H1 (cell line): ENCODE data around the gene SYK. TPM values are rescaled to one million over a fixed set of nuclear protein-coding genes. Genes with fewer than 3 reads are reported as not detected.

Source experiments
- CTCF ChIA-PET: fragments of 300-600 bp; sonication (Branson Sonifier 250); formaldehyde crosslinking; loops from one replicate; lab custom pipeline; 2021; ENCODE audit not compliant: partially characterized antibody; lab: Charles Lee
- POLR2A ChIA-PET: fragments of 300-600 bp; sonication (Branson Sonifier 250); formaldehyde crosslinking; loops from one replicate; lab custom pipeline; 2021; ENCODE audit warnings: inconsistent platforms; ENCODE audit not compliant: partially characterized antibody; lab: Charles Lee
- DNase-seq, 2 experiments: peaks; one replicate each; pipeline versions ENCODE4 v3.0.0 to v3.0.0-alpha.2; 2010 to 2022; ENCODE audit warnings: low spot score in 2 of 2, low read depth in 1 of 2, mixed read lengths in 1 of 2
- FAIRE-seq: peaks from 2 replicates; lab custom pipeline; 2011; peaks lifted over from hg19 to GRCh38; lab: Jason Lieb, UNC
- H2AFZ ChIP-seq: 2 replicates; pipeline ENCODE4 v1.8.1; 2012; ENCODE audit warnings: low read length, inconsistent platforms
- H2AK5ac ChIP-seq: 2 replicates; pipeline ENCODE4 v1.6.1; 2013; ENCODE audit warnings: low read depth, low read length
- H2BK120ac ChIP-seq: replicated peaks from 2 replicates; pipeline ENCODE3; 2013; ENCODE audit warnings: low read depth, low read length, inconsistent platforms
- H2BK12ac ChIP-seq: 2 replicates; pipeline ENCODE4 v1.6.1; 2013; ENCODE audit warnings: low read depth, low read length
- H2BK15ac ChIP-seq: 2 replicates; pipeline ENCODE4 v1.6.1; 2013; ENCODE audit warnings: low read length
- H2BK20ac ChIP-seq: 2 replicates; pipeline ENCODE4 v1.6.1; 2013; ENCODE audit warnings: low read length
- H2BK5ac ChIP-seq: 2 replicates; pipeline ENCODE4 v1.6.1; 2013; ENCODE audit warnings: low read depth, low read length
- H3K14ac ChIP-seq: 2 replicates; pipeline ENCODE4 v1.6.1; 2013; ENCODE audit warnings: inconsistent platforms; ENCODE audit not compliant: insufficient read length
- H3K18ac ChIP-seq: 2 replicates; pipeline ENCODE4 v1.6.1; 2013; ENCODE audit warnings: low read length; ENCODE audit errors: extremely low read depth
- H3K23ac ChIP-seq: 2 replicates; pipeline ENCODE4 v1.6.1; 2013; ENCODE audit warnings: inconsistent platforms; ENCODE audit not compliant: insufficient read length
- H3K23me2 ChIP-seq: 2 replicates; pipeline ENCODE4 v1.6.1; 2013; ENCODE audit warnings: low read depth, low read length
- H3K27ac ChIP-seq: 2 replicates; pipeline ENCODE4 v1.6.1; 2011; ENCODE audit warnings: low read depth, low read length, inconsistent platforms
- H3K27me3 ChIP-seq, 4 experiments: replicated peaks in 1 of 4; 1 replicate in 1 of 4; 2 replicates in 3 of 4; pipeline versions ENCODE4 v1.6.1 to v1.8.1; 2011 to 2013; ENCODE audit warnings: low read length in 3 of 4, mild to moderate bottlenecking in 3 of 4, inconsistent platforms in 2 of 4, mixed read lengths in 2 of 4, moderate library complexity in 1 of 4; ENCODE audit not compliant: control insufficient read depth in 3 of 4, insufficient read depth in 3 of 4; ENCODE audit errors: extremely low read depth in 1 of 4
- H3K36me3 ChIP-seq, 4 experiments: 2 replicates each; pipeline versions ENCODE4 v1.6.1 to v1.8.1; 2011 to 2013; ENCODE audit warnings: mild to moderate bottlenecking in 4 of 4, low read length in 3 of 4, moderate library complexity in 2 of 4, control low read depth in 1 of 4, inconsistent platforms in 1 of 4; ENCODE audit not compliant: insufficient read depth in 4 of 4, control insufficient read depth in 2 of 4
- H3K4ac ChIP-seq: replicated peaks from 2 replicates; pipeline ENCODE3; 2013; ENCODE audit warnings: low read length, low read depth, mixed read lengths, inconsistent platforms; ENCODE audit not compliant: insufficient read length
- H3K4me1 ChIP-seq, 4 experiments: replicated peaks in 1 of 4; 1 replicate in 1 of 4; 2 replicates in 3 of 4; pipeline versions ENCODE4 v1.6.1 to v1.8.1; 2011 to 2013; ENCODE audit warnings: low read length in 3 of 4, inconsistent platforms in 2 of 4, mixed read lengths in 1 of 4; ENCODE audit not compliant: insufficient read depth in 4 of 4, control insufficient read depth in 3 of 4
- H3K4me2 ChIP-seq, 2 experiments: 2 replicates each; pipeline versions ENCODE4 v1.6.1 to v1.8.1; 2011 to 2013; ENCODE audit warnings: low read depth in 2 of 2, low read length in 2 of 2, control low read depth in 1 of 2, inconsistent platforms in 1 of 2, mild to moderate bottlenecking in 1 of 2; ENCODE audit not compliant: insufficient read depth in 1 of 2
- H3K4me3 ChIP-seq, 4 experiments: fragments of 200-600, 300-600 bp in 1 of 4; sonication (generic), shearing (Covaris generic), sonication (Bioruptor Twin) in 1 of 4; 2 replicates each; pipeline versions ENCODE4 v1.5.1 to v1.8.1; 2011 to 2016; ENCODE audit warnings: low read length in 4 of 4, low read depth in 3 of 4, control low read depth in 2 of 4, inconsistent platforms in 2 of 4, mild to moderate bottlenecking in 2 of 4, mixed read lengths in 1 of 4, moderate library complexity in 1 of 4; ENCODE audit not compliant: insufficient read depth in 2 of 4; ENCODE audit errors: extremely low read depth in 1 of 4
- H3K56ac ChIP-seq: replicated peaks from 2 replicates; pipeline ENCODE3; 2013; ENCODE audit warnings: low read depth, mild to moderate bottlenecking, mixed read lengths, low read length, inconsistent platforms; ENCODE audit not compliant: insufficient read length
- H3K79me1 ChIP-seq: 2 replicates; pipeline ENCODE4 v1.6.1; 2013; ENCODE audit warnings: low read depth, low read length, control low read depth
- H3K79me2 ChIP-seq, 2 experiments: 2 replicates each; pipeline versions ENCODE4 v1.6.1 to v1.8.1; 2012 to 2013; ENCODE audit warnings: low read length in 2 of 2, mild to moderate bottlenecking in 2 of 2, inconsistent platforms in 1 of 2; ENCODE audit not compliant: insufficient read depth in 2 of 2, control insufficient read depth in 1 of 2
- H3K9ac ChIP-seq, 4 experiments: replicated peaks in 1 of 4; 1 replicate in 1 of 4; 2 replicates in 3 of 4; pipeline versions ENCODE4 v1.6.1 to v1.8.1; 2011 to 2013; ENCODE audit warnings: low read depth in 3 of 4, low read length in 3 of 4, control low read depth in 2 of 4, mild to moderate bottlenecking in 2 of 4, moderate library complexity in 2 of 4, inconsistent platforms in 1 of 4; ENCODE audit errors: extremely low read depth in 1 of 4
- H3K9me3 ChIP-seq, 2 experiments: 2 replicates each; pipeline versions ENCODE4 v1.6.1 to v1.8.1; 2012 to 2013; ENCODE audit warnings: mild to moderate bottlenecking in 2 of 2, moderate library complexity in 2 of 2, control low read depth in 1 of 2, inconsistent platforms in 1 of 2, low read depth in 1 of 2, low read length in 1 of 2, mixed read lengths in 1 of 2; ENCODE audit not compliant: insufficient read depth in 2 of 2
- H4K20me1 ChIP-seq, 2 experiments: replicated peaks in 1 of 2; 2 replicates each; pipeline versions ENCODE3 to v1.8.1; 2011 to 2013; ENCODE audit warnings: inconsistent platforms in 2 of 2, low read length in 2 of 2, mild to moderate bottlenecking in 1 of 2; ENCODE audit not compliant: insufficient read depth in 2 of 2, control insufficient read depth in 1 of 2
- H4K5ac ChIP-seq: 2 replicates; pipeline ENCODE4 v1.6.1; 2013; ENCODE audit warnings: low read length, low read depth, mixed read lengths, inconsistent platforms; ENCODE audit not compliant: insufficient read length
- H4K8ac ChIP-seq: 2 replicates; pipeline ENCODE4 v1.8.0; 2013; ENCODE audit warnings: mild to moderate bottlenecking, moderate library complexity, low read length, inconsistent platforms; ENCODE audit not compliant: insufficient read depth; ENCODE audit errors: extremely low read depth
- H4K91ac ChIP-seq: replicated peaks from 2 replicates; pipeline ENCODE3; 2013; ENCODE audit warnings: low read length, mixed read lengths, inconsistent platforms; ENCODE audit not compliant: insufficient read length
- BRCA1 ChIP-seq: IDR thresholded peaks from 2 replicates; pipeline ENCODE4 v1.6.1; 2012; ENCODE audit warnings: low read depth, low read length, improper control_type of control experiment
- CHD1 ChIP-seq: IDR thresholded peaks from 2 replicates; pipeline ENCODE4 v1.6.1; 2012; ENCODE audit warnings: low read depth, low read length, improper control_type of control experiment
- CTCF ChIP-seq, 3 experiments: IDR thresholded peaks; 1 replicate in 2 of 3; 2 replicates in 1 of 3; pipeline versions ENCODE4 v1.5.1 to v1.6.1; 2011; ENCODE audit warnings: low read length in 3 of 3, mild to moderate bottlenecking in 3 of 3, inconsistent platforms in 2 of 3, low read depth in 1 of 3, moderate library complexity in 1 of 3; ENCODE audit not compliant: insufficient read depth in 1 of 3; ENCODE audit errors: control extremely low read depth in 1 of 3
- JUND ChIP-seq: IDR thresholded peaks from 2 replicates; pipeline ENCODE4 v1.6.1; 2011; ENCODE audit warnings: mild to moderate bottlenecking, improper control_type of control experiment, low read length
- NRF1 ChIP-seq: IDR thresholded peaks from 2 replicates; pipeline ENCODE4 v1.6.1; 2011; ENCODE audit warnings: mild to moderate bottlenecking, low read depth, low read length, improper control_type of control experiment
- PHF8 ChIP-seq: fragments of 200-600 bp; sonication (generic); conservative IDR thresholded peaks from 2 replicates; pipeline ENCODE4 v1.7.1; 2012; ENCODE audit warnings: low read depth, mild to moderate bottlenecking, inconsistent platforms, low read length, moderate library complexity
- SAP30 ChIP-seq: fragments of 300-600 bp; sonication (generic); IDR thresholded peaks from 2 replicates; pipeline ENCODE4 v1.7.1; 2012; ENCODE audit warnings: low read length, moderate library complexity, mild to moderate bottlenecking, inconsistent platforms; ENCODE audit not compliant: insufficient read depth, insufficient replicate concordance
- SP2 ChIP-seq: IDR thresholded peaks from 2 replicates; pipeline ENCODE4 v1.6.1; 2012; ENCODE audit warnings: mild to moderate bottlenecking, low read length, inconsistent platforms
- TEAD4 ChIP-seq: IDR thresholded peaks from 2 replicates; pipeline ENCODE4 v1.6.1; 2012; ENCODE audit warnings: low read depth, low read length, inconsistent platforms, mixed read lengths
- WGBS, 2 experiments: shearing (Covaris generic) in 1 of 2; methylation state at CpG; one replicate each; pipeline versions ENCODE4 v1.1.6 to v1.1.7; 2013 to 2015; ENCODE audit warnings: low lambda C conversion rate in 2 of 2, mixed read lengths in 2 of 2, inconsistent platforms in 1 of 2, low coverage in 1 of 2, missing lambda C conversion rate in 1 of 2; ENCODE audit not compliant: insufficient replicate concordance in 2 of 2, insufficient coverage in 1 of 2, insufficient read length in 1 of 2; ENCODE audit errors: extremely low coverage in 1 of 2, missing lambda C conversion rate in 1 of 2; 5-methylcytosine and 5-hydroxymethylcytosine counted together
- polyA plus RNA-seq, 7 experiments: library from polyadenylated mRNA; depleted of rRNA in 3 of 7; stranded (reverse) in 5 of 7; unstranded in 2 of 7; fragments of >200 nt in 5 of 7; fragments of 200-250 nt in 2 of 7; gene quantifications; 1 replicate in 5 of 7; 2 replicates in 1 of 7; 4 replicates in 1 of 7; pipeline versions ENCODE4 v1.2.1 to v1.2.3, GENCODE V29; 2011 to 2013; ENCODE audit warnings: missing spikeins in 2 of 7, mixed read lengths in 2 of 7
- total RNA-seq: library from RNA; stranded (reverse); fragmentation: NEBNext Ultra II Directional; extraction: Animal tissue kit (Norgen Biotek cat#: 25700); gene quantifications from 2 replicates; pipeline ENCODE4 v1.2.1, GENCODE V29; 2021
- TF ChIP-seq, protein P1 (sequence below): IDR thresholded peaks from 2 replicates; pipeline ENCODE4 v1.6.1; 2011; ENCODE audit warnings: low read length, improper control_type of control experiment

Gene SYK
- total and polyA plus RNA-seq, 2 of the 8 experiments (the other 6 are each of a cell fraction or from before 2014, with no cell fraction given), result 1.5 to 4.4 TPM

DNA sequence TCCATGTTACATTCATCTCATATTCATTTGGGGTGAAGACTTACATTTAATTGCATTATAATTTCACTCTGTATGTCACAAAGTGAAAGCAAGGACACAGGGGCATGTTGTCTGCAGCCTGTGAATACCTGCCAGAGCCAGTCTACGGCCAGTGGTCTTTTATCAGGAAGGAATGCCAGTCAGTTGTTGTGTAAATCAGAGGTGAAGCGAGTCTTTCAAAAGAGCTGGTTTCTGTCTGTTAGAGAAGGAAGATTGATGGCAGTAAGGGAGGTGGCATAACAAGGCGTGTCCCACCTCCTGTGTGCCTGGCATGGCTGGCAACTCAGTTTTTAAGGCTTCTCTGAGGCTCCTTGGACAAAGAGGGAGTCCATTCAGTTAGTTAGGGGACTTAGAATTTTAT, 18.1 kb upstream of the SYK start:
- WGBS, 2 experiments, result 8% methylated on average over 3 of the region's 3 CpGs; no CpG with 5 or more reads in 1 of the 2 experiments
- H3K23me2 ChIP-seq, result no peaks in the 10 kb centered on the region
- CTCF ChIA-PET, result interaction anchor here (0.9 to 1.8 kb wide), 5 partner anchors 9 to 99 kb away, joined by 3 to 6 read pairs (median 4); no protein-coding TSS in a partner anchor
- no peaks in the 10 kb centered on the region for H3K27me3 ChIP-seq
- H4K5ac ChIP-seq, result no peak overlapping the region
- no peak overlapping the region for H3K4ac ChIP-seq
- H4K91ac ChIP-seq, result no peak overlapping the region
- no peak overlapping the region for H3K56ac ChIP-seq
- no peaks in the 10 kb centered on the region for H3K79me2 ChIP-seq
- peak overlapping the region; percentile 29; the same call in 1 of the 2 replicates for H3K27ac ChIP-seq
- no peak overlapping the region for H2BK15ac ChIP-seq
- peaks cover 0 to 23% (median 14%) of the 10 kb centered on the region in 4 experiments; a peak in 4 of 7 replicates for H3K4me1 ChIP-seq
- H2BK120ac ChIP-seq, result no peak overlapping the region
- H3K4me2 ChIP-seq, result peak overlapping the region; percentile 40 to 54
- no peaks in the 10 kb centered on the region for H3K9me3 ChIP-seq
- H2BK12ac ChIP-seq, result peak overlapping the region; percentile 86; the same call in 1 of the 2 replicates
- POLR2A ChIA-PET, result interaction anchor here (0.6 to 1.1 kb wide), 4 partner anchors 18 to 32 kb away, joined by 3 to 4 read pairs (median 4); partner anchors contain the start of gene SYK
- H3K14ac ChIP-seq, result no peak overlapping the region
- no peaks in the 10 kb centered on the region for H3K79me1 ChIP-seq
- no peak overlapping the region for H3K23ac ChIP-seq
- H4K8ac ChIP-seq, result no peak overlapping the region
- no peaks in the 10 kb centered on the region for H4K20me1 ChIP-seq
- no peaks in the 10 kb centered on the region for H3K36me3 ChIP-seq
- FAIRE-seq (peak; percentile 95), DNase-seq (no peak)
- H3K9ac ChIP-seq, result no peak overlapping the region
- peak overlapping the region; percentile 38; the same call in 1 of the 2 replicates for H2BK5ac ChIP-seq
- no peak overlapping the region for H2AK5ac ChIP-seq
- no peak overlapping the region; the same call in 1 of the 2 replicates for H2BK20ac ChIP-seq
- no peak overlapping the region for H2AFZ ChIP-seq
- peak overlapping the region in 1 of 4 experiments; percentile 27; a peak in 1 of 8 replicates for H3K4me3 ChIP-seq
- H3K18ac ChIP-seq, result no peak overlapping the region
- TF ChIP-seq CTCF (IDR thresholded peaks at IDR 0.05; ENCODE audit: control extremely low read depth in 1 of 3, insufficient read depth in 1 of 3, low read depth in 1 of 3, low read length in 3 of 3) (no peak), CHD1 (no peak), SP2 (no peak), BRCA1 (no peak), JUND (no peak), PHF8 (no peak), SAP30 (no peak), TEAD4 (peak; percentile 91), NRF1 (no peak)
- TF ChIP-seq, protein P1, sequence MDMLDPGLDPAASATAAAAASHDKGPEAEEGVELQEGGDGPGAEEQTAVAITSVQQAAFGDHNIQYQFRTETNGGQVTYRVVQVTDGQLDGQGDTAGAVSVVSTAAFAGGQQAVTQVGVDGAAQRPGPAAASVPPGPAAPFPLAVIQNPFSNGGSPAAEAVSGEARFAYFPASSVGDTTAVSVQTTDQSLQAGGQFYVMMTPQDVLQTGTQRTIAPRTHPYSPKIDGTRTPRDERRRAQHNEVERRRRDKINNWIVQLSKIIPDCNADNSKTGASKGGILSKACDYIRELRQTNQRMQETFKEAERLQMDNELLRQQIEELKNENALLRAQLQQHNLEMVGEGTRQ, result no peak
